Calu3 (cell line): ENCODE measurements around the gene SHC2. TPM values are rescaled to one million over a fixed set of nuclear protein-coding genes. Genes with fewer than 3 reads are reported as not detected.
A peak's percentile ranks its signal among the peaks of the same experiment; 100 is the strongest.
"Not testable (repeated sequence)": the region's sequence is repeated elsewhere in the genome, so short reads cannot be mapped to it uniquely, and the experiment has no call there.

Experiments used
- BruUV-seq: library from RNA; stranded (reverse); fragments of 400-500 nt; replicated peaks from 2 replicates; lab custom pipeline; 2021; lab: Mats Ljungman, UMichigan
- CTCF ChIA-PET: fragments of 300-600 bp; sonication (Branson Sonifier 250); formaldehyde crosslinking; loops from one replicate; lab custom pipeline; 2022; ENCODE audit warnings: antibody characterized with exemption; lab: Charles Lee
- DNase-seq: peaks from one replicate; pipeline ENCODE4 v3.0.0; 2022
- H3K27ac Mint-ChIP-seq: one replicate; pipeline ENCODE4 v1.8.0; 2022; ENCODE audit warnings: mixed read lengths; ENCODE audit not compliant: unreplicated experiment
- H3K27me3 Mint-ChIP-seq: one replicate; pipeline ENCODE4 v1.8.0; 2022; ENCODE audit warnings: mixed read lengths; ENCODE audit not compliant: unreplicated experiment
- H3K36me3 Mint-ChIP-seq: one replicate; pipeline ENCODE4 v1.8.0; 2022; ENCODE audit warnings: mild to moderate bottlenecking, moderate library complexity, mixed read lengths; ENCODE audit not compliant: insufficient read depth, unreplicated experiment
- H3K4me1 Mint-ChIP-seq: one replicate; pipeline ENCODE4 v1.8.0; 2022; ENCODE audit warnings: mild to moderate bottlenecking, low read depth, mixed read lengths; ENCODE audit not compliant: unreplicated experiment
- H3K4me3 Mint-ChIP-seq: one replicate; pipeline ENCODE4 v1.8.0; 2022; ENCODE audit warnings: mild to moderate bottlenecking, low read depth, moderate library complexity, mixed read lengths; ENCODE audit not compliant: unreplicated experiment
- H3K9me3 Mint-ChIP-seq: one replicate; pipeline ENCODE4 v1.8.0; 2022; ENCODE audit warnings: low read depth, mixed read lengths; ENCODE audit not compliant: unreplicated experiment
- CTCF ChIP-seq: fragments of 200-600 bp; IDR thresholded peaks from one replicate; pipeline ENCODE4 v1.8.0; 2022; ENCODE audit warnings: antibody characterized with exemption; ENCODE audit not compliant: unreplicated experiment
- intact Hi-C: fragments of 100-400 bp; cut with micrococcal nuclease; formaldehyde crosslinking; loops from one replicate; pipeline ENCODE4 v1.10.0; 2022; ENCODE audit not compliant: unreplicated experiment
- total RNA-seq: library from RNA; stranded (reverse); gene quantifications from 2 replicates; pipeline ENCODE4 v1.2.3, GENCODE V29; 2022

Gene SHC2
- total RNA-seq, 1 experiment from 2014 or later, result 8.4 TPM

GRCh38 chr19:395467-395866, 65.4 kb downstream of the SHC2 start:
- Mint-ChIP-seq H3K4me3 (no peak overlapping the region), H3K27me3 (no peaks in the 10 kb centered on the region), H3K27ac (peak overlapping the region; percentile 6), H3K4me1 (no peaks in the 10 kb centered on the region), H3K9me3 (peaks cover 13% of the 10 kb centered on the region), H3K36me3 (peaks cover 6% of the 10 kb centered on the region)
- no peak for TF ChIP-seq CTCF
- CTCF ChIA-PET, result no interaction called here
- intact Hi-C loops, result no loop called here
- no TSS peak for BruUV-seq
- DNase-seq, result no peak

GRCh38 chr19:394857-395256, 66.0 kb downstream of the SHC2 start:
- H3K27me3 Mint-ChIP-seq, H3K36me3 Mint-ChIP-seq, CTCF ChIA-PET, DNase-seq, H3K4me1 Mint-ChIP-seq, intact Hi-C loops, BruUV-seq, H3K27ac Mint-ChIP-seq, H3K4me3 Mint-ChIP-seq: not testable (repeated sequence)
- peaks cover 13% of the 10 kb centered on the region for H3K9me3 Mint-ChIP-seq

DNA sequence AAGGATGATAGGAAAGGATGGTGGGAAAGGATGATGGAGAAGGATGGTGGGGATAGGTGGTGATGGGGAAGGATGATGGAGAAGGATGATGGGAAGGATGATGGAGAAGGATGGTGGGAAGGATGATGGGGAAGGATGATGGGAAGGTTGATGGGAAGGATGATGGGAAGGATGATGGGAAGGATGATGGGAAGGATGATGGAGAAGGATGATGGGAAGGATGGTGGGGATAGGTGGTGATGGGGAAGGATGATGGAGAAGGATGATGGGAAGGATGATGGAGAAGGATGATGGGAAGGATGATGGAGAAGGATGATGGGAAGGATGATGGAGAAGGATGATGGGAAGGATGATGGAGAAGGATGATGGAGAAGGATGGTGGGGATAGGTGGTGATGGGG, 67.3 kb downstream of the SHC2 start:
- CTCF ChIA-PET, H3K27me3 Mint-ChIP-seq, DNase-seq, intact Hi-C loops, H3K4me1 Mint-ChIP-seq, H3K36me3 Mint-ChIP-seq, H3K27ac Mint-ChIP-seq, BruUV-seq, H3K4me3 Mint-ChIP-seq: not testable (repeated sequence)
- H3K9me3 Mint-ChIP-seq, result peaks cover 13% of the 10 kb centered on the region

- Mint-ChIP-seq H3K27ac (no peak overlapping the region), H3K4me1 (peaks cover 2% of the 10 kb centered on the region), H3K27me3 (no peaks in the 10 kb centered on the region), H3K4me3 (no peak overlapping the region), H3K9me3 (peaks cover 13% of the 10 kb centered on the region), H3K36me3 (peaks cover 6% of the 10 kb centered on the region)
- BruUV-seq, result no TSS peak
- CTCF ChIA-PET, result no interaction called here
- no peak for TF ChIP-seq CTCF
- no peak for DNase-seq
- intact Hi-C loops, result no loop called here
Observed at GRCh38 chr19:392375-392970, 68.4 kb downstream of the SHC2 start.

- no peak overlapping the region for H3K27ac Mint-ChIP-seq
- no peak for TF ChIP-seq CTCF
- CTCF ChIA-PET, result no interaction called here
- H3K36me3 Mint-ChIP-seq, result peaks cover 6% of the 10 kb centered on the region
- BruUV-seq, result no TSS peak
- H3K4me1 Mint-ChIP-seq, result peaks cover 6% of the 10 kb centered on the region
- DNase-seq, result no peak
- no peaks in the 10 kb centered on the region for H3K27me3 Mint-ChIP-seq
- peaks cover 13% of the 10 kb centered on the region for H3K9me3 Mint-ChIP-seq
- no peak overlapping the region for H3K4me3 Mint-ChIP-seq
- intact Hi-C loops, result no loop called here
Observed at GRCh38 chr19:391726-392374, 69.0 kb downstream of the SHC2 start.
